Measurements from ENCODE around the gene MAGOH.
A peak's percentile ranks its signal among the peaks of the same experiment; 100 is the strongest.

The MAGOH gene

DNA sequence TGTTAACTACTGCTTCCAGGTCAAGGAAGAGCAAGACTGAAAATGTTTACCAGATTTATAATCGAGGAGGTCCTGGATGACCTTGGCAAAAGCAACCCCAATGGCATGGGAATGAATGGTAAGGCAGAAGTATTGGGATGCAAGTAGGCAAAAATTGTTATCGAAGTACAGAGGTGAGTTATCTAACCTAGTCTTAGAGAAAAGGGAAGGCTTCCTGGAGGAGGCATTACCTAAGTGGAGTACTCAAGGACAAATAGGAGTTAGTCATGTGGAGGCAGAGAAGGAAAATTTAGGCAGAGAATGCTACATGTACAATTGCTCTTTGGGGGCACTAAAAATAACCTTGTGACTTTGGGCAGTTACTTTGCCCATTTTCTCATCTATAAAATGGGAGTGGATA is 3.5 kb upstream of the MAGOH start:
- no peak for DNase-seq (ENCODE audit: low read depth)
- H3K4me3 ChIP-seq (ENCODE audit: low read depth, low read length) = no peak overlapping the region
- TF ChIP-seq POLR2A (IDR thresholded peaks at IDR 0.05; ENCODE audit: extremely low read depth, insufficient read length) = no peak
- TF ChIP-seq MYC (IDR thresholded peaks at IDR 0.05; ENCODE audit: low read depth, low read length) = no peak
- TF ChIP-seq, protein P1, sequence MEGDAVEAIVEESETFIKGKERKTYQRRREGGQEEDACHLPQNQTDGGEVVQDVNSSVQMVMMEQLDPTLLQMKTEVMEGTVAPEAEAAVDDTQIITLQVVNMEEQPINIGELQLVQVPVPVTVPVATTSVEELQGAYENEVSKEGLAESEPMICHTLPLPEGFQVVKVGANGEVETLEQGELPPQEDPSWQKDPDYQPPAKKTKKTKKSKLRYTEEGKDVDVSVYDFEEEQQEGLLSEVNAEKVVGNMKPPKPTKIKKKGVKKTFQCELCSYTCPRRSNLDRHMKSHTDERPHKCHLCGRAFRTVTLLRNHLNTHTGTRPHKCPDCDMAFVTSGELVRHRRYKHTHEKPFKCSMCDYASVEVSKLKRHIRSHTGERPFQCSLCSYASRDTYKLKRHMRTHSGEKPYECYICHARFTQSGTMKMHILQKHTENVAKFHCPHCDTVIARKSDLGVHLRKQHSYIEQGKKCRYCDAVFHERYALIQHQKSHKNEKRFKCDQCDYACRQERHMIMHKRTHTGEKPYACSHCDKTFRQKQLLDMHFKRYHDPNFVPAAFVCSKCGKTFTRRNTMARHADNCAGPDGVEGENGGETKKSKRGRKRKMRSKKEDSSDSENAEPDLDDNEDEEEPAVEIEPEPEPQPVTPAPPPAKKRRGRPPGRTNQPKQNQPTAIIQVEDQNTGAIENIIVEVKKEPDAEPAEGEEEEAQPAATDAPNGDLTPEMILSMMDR (IDR thresholded peaks at IDR 0.05; ENCODE audit: low read depth, low read length) = no peak
- TF ChIP-seq, protein P2, sequence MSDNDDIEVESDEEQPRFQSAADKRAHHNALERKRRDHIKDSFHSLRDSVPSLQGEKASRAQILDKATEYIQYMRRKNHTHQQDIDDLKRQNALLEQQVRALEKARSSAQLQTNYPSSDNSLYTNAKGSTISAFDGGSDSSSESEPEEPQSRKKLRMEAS (IDR thresholded peaks at IDR 0.05; ENCODE audit: low read depth, low read length) = no peak

DNA sequence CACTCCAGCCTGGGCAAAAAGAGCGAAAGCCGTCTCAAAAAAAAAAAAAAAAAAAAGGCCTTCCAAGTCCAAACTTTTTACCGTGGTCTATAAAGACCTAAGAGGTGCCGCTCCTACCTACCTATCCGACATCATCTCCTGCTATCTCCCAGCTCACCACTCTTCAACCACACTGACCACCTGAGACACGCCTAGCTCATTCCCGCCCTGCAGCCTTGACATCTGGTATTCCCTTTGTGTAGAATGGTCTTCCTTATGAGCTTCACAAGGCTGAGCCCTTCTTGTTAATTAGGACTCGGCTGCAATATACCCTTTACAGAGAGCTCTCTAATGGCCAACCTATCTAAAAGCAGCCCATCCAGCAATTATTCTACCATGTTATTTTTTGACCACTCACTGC is 680 bp downstream of the MAGOH start:
- no peak for TF ChIP-seq MYC (IDR thresholded peaks at IDR 0.05; ENCODE audit: low read depth, low read length)
- TF ChIP-seq, protein P2 (IDR thresholded peaks at IDR 0.05; ENCODE audit: low read depth, low read length) = no peak
- no peak for TF ChIP-seq POLR2A (IDR thresholded peaks at IDR 0.05; ENCODE audit: extremely low read depth, insufficient read length)
- TF ChIP-seq, protein P1 (IDR thresholded peaks at IDR 0.05; ENCODE audit: low read depth, low read length) = no peak
- no peak for DNase-seq (ENCODE audit: low read depth)
- peak overlapping the region; percentile 100 for H3K4me3 ChIP-seq (ENCODE audit: low read depth, low read length)

DNA sequence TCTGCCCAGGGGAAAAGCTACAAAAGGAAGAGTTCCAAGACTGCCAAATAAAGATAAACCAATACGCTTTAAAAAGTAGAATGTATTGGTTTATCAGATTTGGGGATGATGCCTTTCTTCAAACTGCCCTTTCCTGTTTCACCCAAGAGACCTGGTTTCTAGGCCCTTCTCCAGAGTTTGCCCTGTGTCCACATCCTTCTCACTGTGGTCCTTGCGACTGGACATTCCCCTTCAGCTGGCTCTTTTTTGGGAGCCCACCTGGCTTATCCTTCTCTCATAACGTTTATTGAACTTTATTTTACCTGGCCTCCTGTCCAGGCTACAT is 17.4 kb downstream of the MAGOH start:
- peak overlapping the region; percentile 71 for H3K4me3 ChIP-seq (ENCODE audit: low read depth, low read length)
- TF ChIP-seq MYC (IDR thresholded peaks at IDR 0.05; ENCODE audit: low read depth, low read length) (no peak), POLR2A (IDR thresholded peaks at IDR 0.05; ENCODE audit: extremely low read depth, insufficient read length) (no peak)
- TF ChIP-seq, protein P2 (IDR thresholded peaks at IDR 0.05; ENCODE audit: low read depth, low read length) = no peak
- TF ChIP-seq, protein P1 (IDR thresholded peaks at IDR 0.05; ENCODE audit: low read depth, low read length) = no peak
- DNase-seq (ENCODE audit: low read depth) = no peak

DNA sequence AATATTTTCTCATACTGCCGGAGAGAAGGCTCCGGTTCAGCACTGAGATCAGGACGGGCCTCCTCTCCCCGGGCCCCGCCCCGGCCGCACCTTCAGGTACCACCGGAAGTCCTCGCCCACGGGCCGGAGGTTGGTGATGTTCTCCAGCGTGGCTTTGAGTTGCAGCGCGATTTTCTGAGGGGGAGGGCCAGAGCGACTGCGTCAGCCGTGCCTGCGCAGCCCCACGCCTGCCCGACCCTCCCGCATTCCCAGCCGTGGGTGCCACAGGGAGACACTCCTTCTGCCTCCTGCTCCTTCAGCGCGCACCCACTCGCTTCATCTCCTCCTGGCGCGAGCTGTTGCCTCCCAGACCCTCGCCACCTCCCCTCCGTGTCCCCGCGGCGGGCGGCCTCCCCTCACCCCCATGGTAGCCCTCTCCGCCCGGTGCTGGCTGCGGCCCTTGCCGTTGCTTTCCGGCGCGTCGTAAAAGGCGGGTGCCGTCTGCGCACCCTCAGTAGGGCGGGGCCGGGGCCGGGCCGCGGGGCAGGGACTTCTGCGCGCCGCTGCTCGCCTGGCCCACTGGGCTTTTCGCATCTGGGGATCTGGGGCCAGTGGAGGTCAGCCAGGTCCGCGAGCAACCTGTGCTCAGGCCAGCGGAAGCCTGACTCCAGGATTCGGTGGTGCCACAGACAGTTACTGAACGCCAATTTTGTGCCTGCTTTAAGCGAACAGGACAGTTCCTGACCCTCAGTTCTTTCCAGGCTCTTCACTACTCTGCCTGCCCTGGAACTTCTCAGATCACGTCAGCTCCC is 18.0 kb downstream of the MAGOH start, which contains the start of gene CZIB:
CZIB (minus strand) TSS at position 464 of the 791 bp plus-strand sequence; CDS start at position 405, 59 bp downstream.
- peak; percentile 92 for DNase-seq (ENCODE audit: low read depth)
- peak within 1 kb of the TSS; percentile 96 for H3K4me3 ChIP-seq (ENCODE audit: low read depth, low read length)
- TF ChIP-seq POLR2A (IDR thresholded peaks at IDR 0.05; ENCODE audit: extremely low read depth, insufficient read length) = peak; percentile 92
- TF ChIP-seq, protein P1 (IDR thresholded peaks at IDR 0.05; ENCODE audit: low read depth, low read length) = no peak
- TF ChIP-seq MYC (IDR thresholded peaks at IDR 0.05; ENCODE audit: low read depth, low read length) = peak; percentile 76
- TF ChIP-seq, protein P2 (IDR thresholded peaks at IDR 0.05; ENCODE audit: low read depth, low read length) = peak; percentile 82

DNA sequence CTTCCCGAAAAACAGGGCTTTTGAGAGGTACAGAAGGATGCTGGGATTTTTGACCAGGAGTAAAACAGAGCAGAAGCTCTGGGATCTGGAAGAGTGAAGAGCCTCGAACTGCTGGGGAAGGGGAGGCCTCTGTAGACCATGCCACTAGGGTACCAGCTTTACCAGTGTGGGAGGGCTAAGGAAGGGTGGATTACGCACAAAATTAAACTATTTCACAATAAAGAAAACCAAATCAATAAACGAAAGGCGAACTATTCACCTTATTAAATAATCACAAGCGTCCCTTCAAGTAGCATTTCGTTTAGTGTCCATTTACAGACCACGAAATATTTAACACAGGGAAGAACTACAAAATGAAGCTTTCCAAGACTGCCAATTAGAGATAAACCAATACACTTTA is 18.6 kb downstream of the MAGOH start:
- TF ChIP-seq, protein P2 (IDR thresholded peaks at IDR 0.05; ENCODE audit: low read depth, low read length) = no peak
- no peak for TF ChIP-seq MYC (IDR thresholded peaks at IDR 0.05; ENCODE audit: low read depth, low read length)
- TF ChIP-seq, protein P1 (IDR thresholded peaks at IDR 0.05; ENCODE audit: low read depth, low read length) = no peak
- TF ChIP-seq POLR2A (IDR thresholded peaks at IDR 0.05; ENCODE audit: extremely low read depth, insufficient read length) = no peak
- no peak for DNase-seq (ENCODE audit: low read depth)
- peak overlapping the region; percentile 96 for H3K4me3 ChIP-seq (ENCODE audit: low read depth, low read length)
